C4-2B (cell line): ENCODE data around the gene DHRS3.
"Not testable (repeated sequence)": the region's sequence is repeated elsewhere in the genome, so short reads cannot be mapped to it uniquely, and the experiment has no call there.

Source experiments
- H3K27ac ChIP-seq: fragments of 450-650 bp; 2 replicates; pipeline ENCODE4 v1.5.1; 2017
- CTCF ChIP-seq: fragments of 450-650 bp; conservative IDR thresholded peaks from 2 replicates; pipeline ENCODE4 v1.5.1; 2017; ENCODE audit warnings: mild to moderate bottlenecking
- ZFX ChIP-seq: fragments of 450-650 bp; IDR thresholded peaks from 2 replicates; pipeline ENCODE4 v1.6.1; 2017

Gene DHRS3

GRCh38 chr1:12617901-12618660 is at the start of gene DHRS3:
Gene DHRS3 (minus strand): TSS chr1:12618210. CDS start chr1:12617348, 862 bp downstream.
- TF ChIP-seq CTCF (no peak), ZFX (no peak)
- H3K27ac ChIP-seq: peak within 1 kb of the TSS; percentile 79

GRCh38 chr1:12666141-12666735 is 48.2 kb upstream of the DHRS3 start:
- no peak for TF ChIP-seq CTCF
- TF ChIP-seq ZFX: no peak
- no peak overlapping the region for H3K27ac ChIP-seq

- no peak overlapping the region for H3K27ac ChIP-seq
- TF ChIP-seq CTCF (no peak), ZFX (no peak)
Observed at GRCh38 chr1:12665511-12665910, 47.5 kb upstream of the DHRS3 start.

- H3K27ac ChIP-seq: no peak overlapping the region
- TF ChIP-seq ZFX (no peak), CTCF (no peak)
Observed at GRCh38 chr1:12662556-12662955, 44.5 kb upstream of the DHRS3 start.

GRCh38 chr1:12661606-12662219 is 43.7 kb upstream of the DHRS3 start:
- H3K27ac ChIP-seq: no peak overlapping the region
- TF ChIP-seq CTCF (no peak), ZFX (no peak)

GRCh38 chr1:12658531-12659453 is 40.8 kb upstream of the DHRS3 start:
- TF ChIP-seq CTCF (peak; percentile 96), ZFX (no peak)
- no peak overlapping the region for H3K27ac ChIP-seq

- H3K27ac ChIP-seq: not testable (repeated sequence)
Observed at GRCh38 chr1:12657885-12658512, 40.0 kb upstream of the DHRS3 start.
